GM21737 (cell line): ENCODE data around the gene UBE2J2.
A peak's percentile ranks its signal among the peaks of the same experiment; 100 is the strongest.

Source experiments
- ATAC-seq: cut with Tn5 transposase; IDR thresholded peaks from one replicate; pipeline ENCODE4 v1.9.1; 2021; ENCODE audit warnings: mild to moderate bottlenecking, moderate library complexity; ENCODE audit not compliant: unreplicated experiment

The UBE2J2 gene

GRCh38 chr1:1282998-1283397, 9.3 kb upstream of the UBE2J2 start:
- ATAC-seq = no peak

- no peak for ATAC-seq
Measured at GRCh38 chr1:1281533-1282321, 8.1 kb upstream of the UBE2J2 start.

- ATAC-seq = no peak
Measured at GRCh38 chr1:1280782-1281481, 7.3 kb upstream of the UBE2J2 start.

GRCh38 chr1:1279028-1279427, 5.4 kb upstream of the UBE2J2 start:
- ATAC-seq = no peak

- no peak for ATAC-seq
Measured at GRCh38 chr1:1278620-1279019, 5.0 kb upstream of the UBE2J2 start.

- ATAC-seq = no peak
Measured at GRCh38 chr1:1275836-1276235, 2.2 kb upstream of the UBE2J2 start.

- ATAC-seq = no peak
Measured at GRCh38 chr1:1274931-1275431, 1.3 kb upstream of the UBE2J2 start.

- peak; percentile 16 for ATAC-seq
Measured at GRCh38 chr1:1274299-1274930, 761 bp upstream of the UBE2J2 start.

- peak; percentile 10 for ATAC-seq
Measured at GRCh38 chr1:1273209-1273511, 494 bp downstream of the UBE2J2 start.

- ATAC-seq = peak; percentile 1
Measured at GRCh38 chr1:1272341-1273208, 1.1 kb downstream of the UBE2J2 start.

GRCh38 chr1:1270813-1271212, 2.8 kb downstream of the UBE2J2 start:
- no peak for ATAC-seq

- ATAC-seq = no peak
Measured at GRCh38 chr1:1268284-1268682, 5.4 kb downstream of the UBE2J2 start.

- no peak for ATAC-seq
Measured at GRCh38 chr1:1267488-1268283, 6.0 kb downstream of the UBE2J2 start.

- no peak for ATAC-seq
Measured at GRCh38 chr1:1264868-1265272, 8.8 kb downstream of the UBE2J2 start.

- no peak for ATAC-seq
Measured at GRCh38 chr1:1264026-1264425, 9.6 kb downstream of the UBE2J2 start.

GRCh38 chr1:1262758-1263157, 10.9 kb downstream of the UBE2J2 start:
- no peak for ATAC-seq

GRCh38 chr1:1262071-1262470, 11.6 kb downstream of the UBE2J2 start:
- no peak for ATAC-seq

- no peak for ATAC-seq
Measured at GRCh38 chr1:1260843-1261560, 12.7 kb downstream of the UBE2J2 start.

- ATAC-seq = no peak
Measured at GRCh38 chr1:1259951-1260600, 13.6 kb downstream of the UBE2J2 start.
